Stimulated activated CD8-positive, alpha-beta memory T cell treated with anti-CD3 and anti-CD28 coated beads, Interleukin-7, amount 100 ng/mL, for 4 hours (primary cell): ENCODE measurements around the gene CYP8B1.

Experiments
- DNase-seq, 2 donors: peaks; one replicate each; pipeline ENCODE4 v3.0.0-alpha.2; 2020; ENCODE audit warnings: low read depth in 2 of 2

CYP8B1 gene

GRCh38 chr3:42823351-42823750, 52.3 kb downstream of the CYP8B1 start:
- no peak for DNase-seq

- no peak for DNase-seq
These were observed 52.9 kb downstream of the CYP8B1 start for GRCh38 chr3:42822828-42823227.
